K562 (cell line): ENCODE measurements around the gene MEOX1. TPM values are rescaled to one million over a fixed set of nuclear protein-coding genes. Genes with fewer than 3 reads are reported as not detected.

Source experiments
- ATAC-seq: fragments of 200-7000 bp; cut with Tn5 transposase; 3 replicates; pipeline ENCODE4 v1.9.1; 2020; ENCODE audit warnings: moderate library complexity
- BruUV-seq: library from RNA; stranded (reverse); fragments of 400-500 nt; replicated peaks from 2 replicates; lab custom pipeline; 2021; lab: Mats Ljungman, UMichigan
- CTCF ChIA-PET: fragments of 300-600 bp; formaldehyde crosslinking; extraction: SDS; loops from one replicate; lab custom pipeline; 2021; ENCODE audit warnings: low intra/inter-chr PET ratio; lab: Yijun Ruan, JAX
- POLR2A ChIA-PET: fragments of 300-600, 350-650 bp; sonication (Branson Sonifier 250); formaldehyde crosslinking; extraction: SDS; loops from one replicate; lab custom pipeline; 2021; ENCODE audit warnings: antibody characterized with exemption, inconsistent platforms; lab: Yijun Ruan, JAX
- DNase-seq, 4 experiments: peaks; one replicate each; pipeline versions ENCODE4 v3.0.0 to v3.0.0-alpha.2; 2011 to 2018; ENCODE audit warnings: low spot score in 3 of 4, mixed read lengths in 3 of 4; ENCODE audit errors: extremely low read depth in 1 of 4
- FAIRE-seq: peaks from 2 replicates; lab custom pipeline; 2011; peaks lifted over from hg19 to GRCh38; lab: Jason Lieb, UNC
- H2AFZ ChIP-seq: 2 replicates; pipeline ENCODE4 v1.6.0; 2011; ENCODE audit warnings: low read depth, low read length, control low read depth, inconsistent platforms
- H3K27ac ChIP-seq: fragments of 200-600 bp; 3 replicates; pipeline ENCODE4 v1.8.0; 2011; ENCODE audit warnings: low read depth, mild to moderate bottlenecking, control low read depth, inconsistent platforms, low read length, moderate library complexity, mixed read lengths; ENCODE audit errors: extremely low read depth
- H3K27me3 ChIP-seq, 2 experiments: fragments of 300-600 bp in 1 of 2; 2 replicates in 1 of 2; 3 replicates in 1 of 2; pipeline versions ENCODE4 v1.6.0 to v1.8.0; 2011; ENCODE audit warnings: inconsistent platforms in 2 of 2, low read length in 2 of 2, mild to moderate bottlenecking in 1 of 2, mixed read lengths in 1 of 2, moderate library complexity in 1 of 2; ENCODE audit not compliant: control insufficient read depth in 2 of 2, insufficient read depth in 2 of 2
- H3K36me3 ChIP-seq: fragments of 300-600 bp; 3 replicates; pipeline ENCODE4 v1.8.0; 2011; ENCODE audit warnings: mild to moderate bottlenecking, low read length, inconsistent platforms; ENCODE audit not compliant: control insufficient read depth, insufficient read depth
- H3K4me1 ChIP-seq, 2 experiments: fragments of 200-600 bp in 1 of 2; replicated peaks in 1 of 2; 2 replicates in 1 of 2; 3 replicates in 1 of 2; pipeline versions ENCODE4 v1.5.1 to v1.8.0; 2011; ENCODE audit warnings: inconsistent platforms in 2 of 2, low read length in 2 of 2, mild to moderate bottlenecking in 1 of 2, mixed read lengths in 1 of 2, moderate library complexity in 1 of 2; ENCODE audit not compliant: control insufficient read depth in 2 of 2, insufficient read depth in 2 of 2
- H3K4me2 ChIP-seq: 2 replicates; pipeline ENCODE4 v1.6.1; 2011; ENCODE audit warnings: low read length, control low read depth, inconsistent platforms, mixed read lengths; ENCODE audit not compliant: insufficient read depth
- H3K4me3 ChIP-seq: fragments of 200-600 bp; sonication (generic), shearing (Covaris generic); 2 replicates; pipeline ENCODE4 v1.5.1; 2016; ENCODE audit warnings: control low read depth, inconsistent platforms
- H3K79me2 ChIP-seq: fragments of 200-600 bp; 3 replicates; pipeline ENCODE4 v1.8.0; 2011; ENCODE audit warnings: low read length, inconsistent platforms; ENCODE audit not compliant: control insufficient read depth, insufficient read depth
- H3K9ac ChIP-seq, 2 experiments: 2 replicates each; pipeline versions ENCODE4 v1.6.0 to v1.6.1; 2011; ENCODE audit warnings: low read depth in 2 of 2, low read length in 2 of 2, control low read depth in 1 of 2, inconsistent platforms in 1 of 2, mild to moderate bottlenecking in 1 of 2, mixed read lengths in 1 of 2; ENCODE audit not compliant: insufficient read depth in 1 of 2
- H3K9me1 ChIP-seq: one replicate; pipeline ENCODE4 v1.6.0; 2011; ENCODE audit warnings: inconsistent platforms, mild to moderate bottlenecking, low read length, moderate library complexity; ENCODE audit not compliant: control insufficient read depth, insufficient read depth
- H3K9me3 ChIP-seq: replicated peaks from 2 replicates; pipeline ENCODE4 v1.5.1; 2011; ENCODE audit warnings: low read depth, low read length, inconsistent platforms; ENCODE audit not compliant: control insufficient read depth, insufficient read depth
- H4K20me1 ChIP-seq: replicated peaks from 2 replicates; pipeline ENCODE4 v1.6.1; 2011; ENCODE audit warnings: low read length, inconsistent platforms, mixed read lengths; ENCODE audit not compliant: control insufficient read depth, insufficient read depth
- CHD1 ChIP-seq: fragments of 200-600 bp; sonication (generic); IDR thresholded peaks from one replicate; pipeline ENCODE4 v1.6.1; 2012; ENCODE audit warnings: mild to moderate bottlenecking, moderate library complexity, low read length, inconsistent platforms
- CREB1 ChIP-seq, 2 experiments: sonication (generic) in 1 of 2; formaldehyde crosslinking in 1 of 2; IDR thresholded peaks; 2 replicates each; pipeline versions ENCODE4 v1.6.1 to v1.8.0; 2012 to 2022; ENCODE audit warnings: inconsistent platforms in 1 of 2, mild to moderate bottlenecking in 1 of 2, missing genetic modification reagents in 1 of 2, moderate library complexity in 1 of 2
- DPF2 ChIP-seq: fragments of 450-650 bp; IDR thresholded peaks from 2 replicates; pipeline ENCODE4 v1.6.1; 2016
- ETS2 ChIP-seq: IDR thresholded peaks from 2 replicates; pipeline ENCODE4 v1.6.1; 2016; ENCODE audit warnings: borderline replicate concordance, missing genetic modification characterization, mild to moderate bottlenecking, moderate library complexity, missing compliant biosample characterization; ENCODE audit not compliant: poor library complexity, severe bottlenecking
- FOXA3 ChIP-seq, 2 experiments: fragments of 450-650 bp in 1 of 2; sonication (generic) in 1 of 2; formaldehyde crosslinking; IDR thresholded peaks in 1 of 2; conservative IDR thresholded peaks in 1 of 2; 2 replicates each; pipeline versions ENCODE4 v1.4.0 to v1.8.0; 2020 to 2022; ENCODE audit warnings: mild to moderate bottlenecking in 2 of 2, missing genetic modification reagents in 1 of 2
- PHTF2 ChIP-seq: fragments of 250-450 bp; sonication (Bioruptor Pico); IDR thresholded peaks from 2 replicates; pipeline ENCODE4 v1.5.0; 2021; ENCODE audit warnings: mild to moderate bottlenecking
- RBM15 ChIP-seq: fragments of 200-400 bp; formaldehyde crosslinking; IDR thresholded peaks from 2 replicates; pipeline ENCODE4 v1.6.1; 2018; ENCODE audit warnings: mild to moderate bottlenecking, low read length, moderate library complexity; ENCODE audit not compliant: insufficient read depth
- TCF7 ChIP-seq: sonication (generic); IDR thresholded peaks from 2 replicates; pipeline ENCODE4 v1.6.1; 2016; ENCODE audit warnings: antibody characterized with exemption, borderline replicate concordance
- TCF7L2 ChIP-seq: fragments of 150-350 bp; IDR thresholded peaks from 2 replicates; pipeline ENCODE4 v1.6.1; 2016; ENCODE audit warnings: low read depth, mild to moderate bottlenecking, low read length, moderate library complexity
- TFAM ChIP-seq: fragments of 250-450 bp; sonication (Bioruptor Pico); conservative IDR thresholded peaks from 2 replicates; pipeline ENCODE4 v1.5.0; 2021; ENCODE audit warnings: mild to moderate bottlenecking, moderate library complexity
- ZNF24 ChIP-seq: fragments of 450-650 bp; IDR thresholded peaks from 2 replicates; pipeline ENCODE4 v1.6.1; 2016
- ZNF274 ChIP-seq: IDR thresholded peaks from 2 replicates; pipeline ENCODE4 v1.6.1; 2011; ENCODE audit warnings: low read depth, mild to moderate bottlenecking, low read length, moderate library complexity, borderline replicate concordance
- ZNF785 ChIP-seq: fragments of 250-450 bp; sonication (Bioruptor Pico); IDR thresholded peaks from 2 replicates; pipeline ENCODE4 v1.4.0; 2020; ENCODE audit warnings: mild to moderate bottlenecking
- WGBS: fragments of 100-300 bp; shearing (Covaris generic); methylation state at CpG from one replicate; pipeline ENCODE4 v1.1.6; 2016; ENCODE audit warnings: low coverage, mixed read lengths; ENCODE audit not compliant: insufficient coverage; ENCODE audit errors: missing lambda C conversion rate; 5-methylcytosine and 5-hydroxymethylcytosine counted together
- in situ Hi-C: fragments of 300-500 bp; cut with MboI; formaldehyde crosslinking; loops from 4 replicates; pipeline ENCODE4 v1.15.0; 2018; ENCODE audit warnings: inconsistent platforms, mixed read lengths
- intact Hi-C: fragments of 100-400 bp; cut with micrococcal nuclease; formaldehyde crosslinking; loops from 2 replicates; pipeline ENCODE4 v1.14.2; 2022
- polyA plus RNA-seq, 8 experiments: library from polyadenylated mRNA; depleted of rRNA in 4 of 8; stranded (reverse) in 5 of 8; unstranded in 3 of 8; fragments of >200 nt; fragmentation: Nextera tagmentation in 2 of 8; fragmentation: Illumina TruSeq in 1 of 8; extraction: Ambion mirVana in 2 of 8; extraction: Trizol in 1 of 8; gene quantifications; 2 replicates each; pipeline versions ENCODE4 v1.2.1 to v1.2.3, GENCODE V29; 2011 to 2014; ENCODE audit warnings: inconsistent platforms in 1 of 8, missing spikeins in 1 of 8
- total RNA-seq, 7 experiments: library from RNA; depleted of rRNA in 6 of 7; stranded (reverse); fragments of >200 nt in 6 of 7; fragmentation: Illumina TruSeq in 2 of 7; extraction: Trizol in 2 of 7; gene quantifications; 2 replicates each; pipeline versions ENCODE4 v1.2.1 to v1.2.3, GENCODE V29; 2011 to 2021; ENCODE audit warnings: low replicate concordance in 1 of 7
- TF ChIP-seq, protein P1 (sequence below): sonication (generic); formaldehyde crosslinking; IDR thresholded peaks from 2 replicates; pipeline ENCODE4 v1.8.1; 2023; ENCODE audit warnings: mild to moderate bottlenecking, missing genetic modification reagents
- TF ChIP-seq, protein P2 (sequence below): sonication (generic); formaldehyde crosslinking; IDR thresholded peaks from 2 replicates; pipeline ENCODE4 v1.4.0; 2020; ENCODE audit warnings: mild to moderate bottlenecking, missing genetic modification reagents

Gene MEOX1
- total and polyA plus RNA-seq, 9 of the 15 experiments (the other 6 are each of a cell fraction or from before 2014, with no cell fraction given): not detected

DNA sequence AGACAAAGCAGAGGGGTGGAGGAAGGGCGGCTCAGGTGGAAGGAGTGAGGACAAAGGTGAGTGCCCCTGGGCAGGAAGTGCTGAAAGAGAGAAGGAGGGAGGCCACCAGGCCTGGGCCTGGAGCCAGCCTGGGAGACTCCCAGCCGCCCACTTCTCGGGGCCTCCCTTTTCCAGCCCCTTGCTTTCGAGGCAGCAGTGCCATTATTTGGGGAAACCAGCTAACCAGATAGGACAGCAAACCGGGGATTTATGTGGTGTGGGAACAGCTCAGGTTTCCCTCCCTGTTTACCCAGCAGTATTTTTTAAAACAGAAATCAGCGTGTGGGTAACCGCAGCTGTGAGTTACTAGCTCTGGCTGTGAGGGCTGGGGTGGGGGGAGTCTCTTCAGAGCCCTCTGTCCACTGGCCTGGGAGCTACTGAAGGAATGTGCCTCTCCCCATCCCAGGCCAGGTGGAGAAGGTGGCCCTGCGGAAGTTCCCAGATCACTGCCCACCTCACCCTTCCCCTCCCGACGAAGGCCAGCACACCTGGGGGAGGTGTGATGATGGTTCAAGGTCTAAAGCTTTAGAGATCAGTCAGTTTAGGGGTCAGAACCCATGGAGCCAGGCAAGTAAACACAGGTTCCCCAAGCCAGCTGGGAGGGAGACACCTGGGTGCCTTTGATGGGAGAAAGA, 8.4 kb upstream of the MEOX1 start:
- ATAC-seq (no peak), FAIRE-seq (no peak), DNase-seq (no peak)
- TF ChIP-seq DPF2 (no peak), ZNF24 (no peak), CREB1 (IDR thresholded peaks at IDR 0.05) (no peak), CREB1 (CRISPR knock-in tag; IDR thresholded peaks at IDR 0.05) (no peak), TCF7 (no peak), ETS2 (no peak), FOXA3 (CRISPR knock-in tag; conservative IDR thresholded peaks at IDR 0.05 in 1 of 2, IDR thresholded peaks at IDR 0.05 in 1 of 2) (no peak), CHD1 (no peak), ZNF785 (CRISPR knock-in tag) (no peak), TFAM (CRISPR knock-in tag) (no peak), TCF7L2 (no peak), PHTF2 (CRISPR knock-in tag) (no peak), ZNF274 (no peak), RBM15 (no peak)
- TF ChIP-seq, protein P1, sequence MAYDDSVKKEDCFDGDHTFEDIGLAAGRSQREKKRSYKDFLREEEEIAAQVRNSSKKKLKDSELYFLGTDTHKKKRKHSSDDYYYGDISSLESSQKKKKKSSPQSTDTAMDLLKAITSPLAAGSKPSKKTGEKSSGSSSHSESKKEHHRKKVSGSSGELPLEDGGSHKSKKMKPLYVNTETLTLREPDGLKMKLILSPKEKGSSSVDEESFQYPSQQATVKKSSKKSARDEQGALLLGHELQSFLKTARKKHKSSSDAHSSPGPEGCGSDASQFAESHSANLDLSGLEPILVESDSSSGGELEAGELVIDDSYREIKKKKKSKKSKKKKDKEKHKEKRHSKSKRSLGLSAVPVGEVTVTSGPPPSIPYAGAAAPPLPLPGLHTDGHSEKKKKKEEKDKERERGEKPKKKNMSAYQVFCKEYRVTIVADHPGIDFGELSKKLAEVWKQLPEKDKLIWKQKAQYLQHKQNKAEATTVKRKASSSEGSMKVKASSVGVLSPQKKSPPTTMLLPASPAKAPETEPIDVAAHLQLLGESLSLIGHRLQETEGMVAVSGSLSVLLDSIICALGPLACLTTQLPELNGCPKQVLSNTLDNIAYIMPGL: no peak
- TF ChIP-seq, protein P2, sequence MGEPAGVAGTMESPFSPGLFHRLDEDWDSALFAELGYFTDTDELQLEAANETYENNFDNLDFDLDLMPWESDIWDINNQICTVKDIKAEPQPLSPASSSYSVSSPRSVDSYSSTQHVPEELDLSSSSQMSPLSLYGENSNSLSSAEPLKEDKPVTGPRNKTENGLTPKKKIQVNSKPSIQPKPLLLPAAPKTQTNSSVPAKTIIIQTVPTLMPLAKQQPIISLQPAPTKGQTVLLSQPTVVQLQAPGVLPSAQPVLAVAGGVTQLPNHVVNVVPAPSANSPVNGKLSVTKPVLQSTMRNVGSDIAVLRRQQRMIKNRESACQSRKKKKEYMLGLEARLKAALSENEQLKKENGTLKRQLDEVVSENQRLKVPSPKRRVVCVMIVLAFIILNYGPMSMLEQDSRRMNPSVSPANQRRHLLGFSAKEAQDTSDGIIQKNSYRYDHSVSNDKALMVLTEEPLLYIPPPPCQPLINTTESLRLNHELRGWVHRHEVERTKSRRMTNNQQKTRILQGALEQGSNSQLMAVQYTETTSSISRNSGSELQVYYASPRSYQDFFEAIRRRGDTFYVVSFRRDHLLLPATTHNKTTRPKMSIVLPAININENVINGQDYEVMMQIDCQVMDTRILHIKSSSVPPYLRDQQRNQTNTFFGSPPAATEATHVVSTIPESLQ (CRISPR knock-in tag): no peak
- no peaks in the 10 kb centered on the region for H3K4me1 ChIP-seq
- H3K4me2 ChIP-seq: no peak overlapping the region
- in situ Hi-C loops: loop anchor here (5.0 kb wide), 1 partner anchor 93 kb away; no protein-coding TSS in a partner anchor
- ChIA-PET POLR2A (no interaction called here), CTCF (no interaction called here)
- H3K9me3 ChIP-seq: no peaks in the 10 kb centered on the region
- 6% methylated on average over 7 of the region's 10 CpGs for WGBS
- H3K9ac ChIP-seq: no peak overlapping the region
- no peak overlapping the region for H2AFZ ChIP-seq
- H3K27me3 ChIP-seq: peaks cover 10 to 53% of the 10 kb centered on the region in 2 experiments; a peak in 4 of 5 replicates
- no peaks in the 10 kb centered on the region for H3K79me2 ChIP-seq
- H3K36me3 ChIP-seq: no peaks in the 10 kb centered on the region
- intact Hi-C loops: no loop called here
- no peak overlapping the region for H3K4me3 ChIP-seq
- no peaks in the 10 kb centered on the region for H4K20me1 ChIP-seq
- H3K9me1 ChIP-seq: peaks cover 3% of the 10 kb centered on the region
- H3K27ac ChIP-seq: no peak overlapping the region
- no TSS peak for BruUV-seq
